Bronchial epithelial cell (primary cell): ENCODE measurements around the gene GABRP. TPM values are rescaled to one million over a fixed set of nuclear protein-coding genes. Genes with fewer than 3 reads are reported as not detected.

ENCODE experiments used
- DNase-seq: peaks from one replicate; pipeline ENCODE4 v3.0.0-alpha.2; 2010; ENCODE audit warnings: low read depth
- FAIRE-seq: peaks from 2 replicates; lab custom pipeline; 2011; peaks lifted over from hg19 to GRCh38; lab: Jason Lieb, UNC
- H3K27me3 ChIP-seq: 2 replicates; pipeline ENCODE4 v1.5.1; 2011; ENCODE audit warnings: low read length; ENCODE audit not compliant: control insufficient read depth, insufficient read depth
- H3K36me3 ChIP-seq: 2 replicates; pipeline ENCODE4 v1.5.1; 2011; ENCODE audit warnings: low read length; ENCODE audit not compliant: control insufficient read depth, insufficient read depth
- H3K4me3 ChIP-seq: 2 replicates; pipeline ENCODE4 v1.5.1; 2011; ENCODE audit warnings: mild to moderate bottlenecking, low read depth, low read length, control low read depth
- CTCF ChIP-seq: IDR thresholded peaks from 2 replicates; pipeline ENCODE4 v1.5.1; 2011; ENCODE audit warnings: mild to moderate bottlenecking, moderate library complexity, low read length, control low read depth, inconsistent platforms; ENCODE audit not compliant: insufficient read depth, severe bottlenecking
- total RNA-seq: library from RNA; depleted of rRNA; stranded (reverse); fragments of >200 nt; gene quantifications from 2 replicates; pipeline ENCODE4 v1.2.1, GENCODE V29; 2014

The GABRP gene
- total RNA-seq, 1 donor from 2014 or later = not detected

GRCh38 chr5:170740551-170741205 lies 42.8 kb upstream of the GABRP start:
- FAIRE-seq (no peak), DNase-seq (no peak)

GRCh38 chr5:170741801-170742200 lies 41.7 kb upstream of the GABRP start:
- Histone ChIP-seq H3K36me3 (no peaks in the 10 kb centered on the region), H3K4me3 (no peak overlapping the region), H3K27me3 (no peaks in the 10 kb centered on the region)
- no peak for TF ChIP-seq CTCF
- FAIRE-seq (no peak), DNase-seq (no peak)

More at GRCh38 chr5:170740551-170741205, 42.8 kb upstream of the GABRP start:
- no peaks in the 10 kb centered on the region for H3K27me3 ChIP-seq
- H3K4me3 ChIP-seq = no peak overlapping the region
- no peaks in the 10 kb centered on the region for H3K36me3 ChIP-seq
- TF ChIP-seq CTCF = no peak

GRCh38 chr5:170743876-170744212 lies 39.7 kb upstream of the GABRP start:
- no peaks in the 10 kb centered on the region for H3K36me3 ChIP-seq
- DNase-seq (no peak), FAIRE-seq (no peak)
- no peaks in the 10 kb centered on the region for H3K27me3 ChIP-seq
- no peak overlapping the region for H3K4me3 ChIP-seq
- TF ChIP-seq CTCF = no peak

- Histone ChIP-seq H3K4me3 (no peak overlapping the region), H3K36me3 (no peaks in the 10 kb centered on the region), H3K27me3 (no peaks in the 10 kb centered on the region)
- TF ChIP-seq CTCF = no peak
- FAIRE-seq = no peak
- DNase-seq = no peak
Measured at GRCh38 chr5:170745481-170746071, 37.9 kb upstream of the GABRP start.

- FAIRE-seq (no peak), DNase-seq (no peak)
- TF ChIP-seq CTCF = no peak
- H3K36me3 ChIP-seq = no peaks in the 10 kb centered on the region
- H3K4me3 ChIP-seq = no peak overlapping the region
- no peaks in the 10 kb centered on the region for H3K27me3 ChIP-seq
Measured at GRCh38 chr5:170746075-170746960, 37.2 kb upstream of the GABRP start.
